Measurements from ENCODE around the gene SPEM2. TPM values are rescaled to one million over a fixed set of nuclear protein-coding genes. Genes with fewer than 3 reads are reported as not detected.

SPEM2 gene
- total RNA-seq, 2 experiments from 2014 or later: not detected

- H3K9me3 Mint-ChIP-seq: no peaks in the 10 kb centered on the region
- H3K27ac Mint-ChIP-seq: no peak overlapping the region
Measured at GRCh38 chr17:7425756-7426155, 340 bp downstream of the SPEM2 start.

GRCh38 chr17:7426203-7426863 lies 917 bp downstream of the SPEM2 start:
- POLR2A ChIA-PET: no interaction called here
- no peak for DNase-seq
- Histone ChIP-seq H3K36me3 (ENCODE audit: insufficient read depth, low read length) (no peaks in the 10 kb centered on the region), H3K27me3 (ENCODE audit: control insufficient read depth in 1 of 2, insufficient read depth in 2 of 2, low read length in 2 of 2) (no peaks in the 10 kb centered on the region), H3K4me3 (ENCODE audit: low read length) (no peak overlapping the region), H3K9me3 (ENCODE audit: control insufficient read depth in 1 of 2, insufficient read depth in 1 of 2, low read length in 2 of 2) (no peaks in the 10 kb centered on the region), H3K27ac (ENCODE audit: low read depth in 1 of 2, low read length in 2 of 2) (no peak overlapping the region), H3K4me1 (ENCODE audit: insufficient read depth, low read length) (no peaks in the 10 kb centered on the region)
- no peaks in the 10 kb centered on the region for H3K4me1 Mint-ChIP-seq (ENCODE audit: low read depth)
- H3K9me3 Mint-ChIP-seq: no peaks in the 10 kb centered on the region
- CTCF ChIA-PET: no interaction called here
- TF ChIP-seq CTCF (IDR thresholded peaks at IDR 0.05): no peak
- no peaks in the 10 kb centered on the region for H3K36me3 Mint-ChIP-seq (ENCODE audit: low read depth)
- H3K27me3 Mint-ChIP-seq: no peaks in the 10 kb centered on the region
- ATAC-seq (ENCODE audit: poor library complexity): no peak
- H3K27ac Mint-ChIP-seq: no peak overlapping the region
- H3K4me3 Mint-ChIP-seq: no peak overlapping the region
- intact Hi-C loops (cut with DNase I, micrococcal nuclease): no loop called here

More at GRCh38 chr17:7425756-7426155, 340 bp downstream of the SPEM2 start:
- intact Hi-C loops (cut with DNase I, micrococcal nuclease): no loop called here
- ATAC-seq (ENCODE audit: poor library complexity): no peak
- Histone ChIP-seq H3K4me1 (ENCODE audit: insufficient read depth, low read length) (no peaks in the 10 kb centered on the region), H3K9me3 (ENCODE audit: control insufficient read depth in 1 of 2, insufficient read depth in 1 of 2, low read length in 2 of 2) (peaks cover 0 to 2% of the 10 kb centered on the region in 2 experiments), H3K27me3 (ENCODE audit: control insufficient read depth in 1 of 2, insufficient read depth in 2 of 2, low read length in 2 of 2) (no peaks in the 10 kb centered on the region), H3K36me3 (ENCODE audit: insufficient read depth, low read length) (no peaks in the 10 kb centered on the region), H3K27ac (ENCODE audit: low read depth in 1 of 2, low read length in 2 of 2) (no peak overlapping the region), H3K4me3 (ENCODE audit: low read length) (no peak overlapping the region)
- ChIA-PET CTCF (interaction anchor here (1.0 kb wide), 1 partner anchor 11 kb away, joined by 3 read pairs; no protein-coding TSS in a partner anchor), POLR2A (interaction anchor here (1.0 kb wide), 1 partner anchor 9 kb away, joined by 3 read pairs; the partner anchor contains the start of gene TMEM102)
- Mint-ChIP-seq H3K36me3 (ENCODE audit: low read depth) (no peaks in the 10 kb centered on the region), H3K27me3 (no peaks in the 10 kb centered on the region), H3K4me3 (no peak overlapping the region), H3K4me1 (ENCODE audit: low read depth) (no peaks in the 10 kb centered on the region)
- TF ChIP-seq CTCF (IDR thresholded peaks at IDR 0.05): no peak
- no peak for DNase-seq

GRCh38 chr17:7426896-7427489 lies 1.6 kb downstream of the SPEM2 start:
- no peak overlapping the region for H3K4me3 ChIP-seq (ENCODE audit: low read length)
- no peaks in the 10 kb centered on the region for H3K4me1 ChIP-seq (ENCODE audit: insufficient read depth, low read length)
- CTCF ChIA-PET: no interaction called here
- Mint-ChIP-seq H3K36me3 (ENCODE audit: low read depth) (no peaks in the 10 kb centered on the region), H3K27ac (no peak overlapping the region), H3K9me3 (no peaks in the 10 kb centered on the region), H3K27me3 (no peaks in the 10 kb centered on the region), H3K4me1 (ENCODE audit: low read depth) (no peaks in the 10 kb centered on the region), H3K4me3 (no peak overlapping the region)
- POLR2A ChIA-PET: no interaction called here
- no peaks in the 10 kb centered on the region for H3K9me3 ChIP-seq (ENCODE audit: control insufficient read depth in 1 of 2, insufficient read depth in 1 of 2, low read length in 2 of 2)
- intact Hi-C loops (cut with DNase I, micrococcal nuclease): no loop called here
- no peak for TF ChIP-seq CTCF (IDR thresholded peaks at IDR 0.05)
- H3K27me3 ChIP-seq (ENCODE audit: control insufficient read depth in 1 of 2, insufficient read depth in 2 of 2, low read length in 2 of 2): no peaks in the 10 kb centered on the region
- no peaks in the 10 kb centered on the region for H3K36me3 ChIP-seq (ENCODE audit: insufficient read depth, low read length)
- ATAC-seq (ENCODE audit: poor library complexity): no peak
- no peak for DNase-seq
- no peak overlapping the region for H3K27ac ChIP-seq (ENCODE audit: low read depth in 1 of 2, low read length in 2 of 2)
